SU-DHL-6 (cell line): ENCODE results near the gene CD209.

ENCODE experiments used
- H2AFZ ChIP-seq: fragments of 200-600 bp; sonication (generic); 2 replicates; pipeline ENCODE4 v1.6.1; 2014; ENCODE audit warnings: low read depth, mild to moderate bottlenecking, moderate library complexity, mixed read lengths, antibody characterized with exemption, low read length; ENCODE audit not compliant: severe bottlenecking
- H3F3A ChIP-seq: fragments of 200-600 bp; shearing (Covaris generic); 2 replicates; pipeline ENCODE4 v1.6.0; 2016; ENCODE audit warnings: antibody characterized with exemption, mild to moderate bottlenecking; ENCODE audit not compliant: insufficient read depth
- H3K27ac ChIP-seq: fragments of 200-600 bp; sonication (generic); 2 replicates; pipeline ENCODE4 v1.5.1; 2016; ENCODE audit warnings: low read depth, mild to moderate bottlenecking, low read length, moderate library complexity, mixed read lengths
- H3K27me3 ChIP-seq: fragments of 200-600 bp; sonication (generic), shearing (Covaris generic); 2 replicates; pipeline ENCODE4 v1.6.0; 2014; ENCODE audit warnings: mild to moderate bottlenecking, low read length
- H3K36me3 ChIP-seq: fragments of 200-600 bp; sonication (generic); 2 replicates; pipeline ENCODE4 v1.6.1; 2014; ENCODE audit warnings: mild to moderate bottlenecking, low read length, mixed read lengths
- H3K4me2 ChIP-seq: fragments of 300-600, 200-600 bp; shearing (Covaris generic), sonication (generic); 2 replicates; pipeline ENCODE4 v1.6.0; 2014; ENCODE audit warnings: low read length, low read depth, mild to moderate bottlenecking; ENCODE audit not compliant: poor library complexity, severe bottlenecking
- H3K4me3 ChIP-seq: fragments of 200-600 bp; sonication (generic); 2 replicates; pipeline ENCODE4 v1.5.1; 2014; ENCODE audit warnings: antibody characterized with exemption, low read length, mild to moderate bottlenecking, mixed read lengths; ENCODE audit not compliant: insufficient read depth, poor library complexity, severe bottlenecking
- H3K79me2 ChIP-seq: fragments of 200-600 bp; sonication (generic); 2 replicates; pipeline ENCODE4 v1.6.1; 2014; ENCODE audit warnings: mild to moderate bottlenecking, low read length, moderate library complexity; ENCODE audit not compliant: insufficient read depth
- H3K9ac ChIP-seq: fragments of 200-600 bp; sonication (generic); 2 replicates; pipeline ENCODE4 v1.7.0; 2014; ENCODE audit warnings: mild to moderate bottlenecking, low read length
- H3K9me2 ChIP-seq: fragments of 200-600 bp; sonication (generic); replicated peaks from 2 replicates; pipeline ENCODE4 v1.6.1; 2014; ENCODE audit warnings: low read length; ENCODE audit not compliant: insufficient read depth
- H3K9me3 ChIP-seq: fragments of 200-600 bp; sonication (generic); 2 replicates; pipeline ENCODE4 v1.6.1; 2014; ENCODE audit warnings: low read length, mixed read lengths; ENCODE audit not compliant: insufficient read depth
- H4K20me1 ChIP-seq: fragments of 200-600 bp; sonication (generic); 2 replicates; pipeline ENCODE4 v1.6.1; 2014; ENCODE audit warnings: low read depth, mild to moderate bottlenecking, antibody characterized with exemption, low read length, moderate library complexity, mixed read lengths
- EZH2phosphoT487 ChIP-seq: fragments of 200-600 bp; sonication (generic), shearing (Covaris generic); conservative IDR thresholded peaks from 2 replicates; pipeline ENCODE4 v1.6.1; 2018; ENCODE audit warnings: mild to moderate bottlenecking, antibody characterized with exemption, low read length, moderate library complexity, mixed read lengths
- TF ChIP-seq, protein P1 (sequence below): fragments of 200-600 bp; sonication (generic); IDR thresholded peaks from one replicate; pipeline ENCODE4 v1.5.1; 2017; ENCODE audit warnings: antibody characterized with exemption, mild to moderate bottlenecking, low read length, moderate library complexity; ENCODE audit not compliant: insufficient read depth, poor library complexity, severe bottlenecking

CD209 gene

DNA sequence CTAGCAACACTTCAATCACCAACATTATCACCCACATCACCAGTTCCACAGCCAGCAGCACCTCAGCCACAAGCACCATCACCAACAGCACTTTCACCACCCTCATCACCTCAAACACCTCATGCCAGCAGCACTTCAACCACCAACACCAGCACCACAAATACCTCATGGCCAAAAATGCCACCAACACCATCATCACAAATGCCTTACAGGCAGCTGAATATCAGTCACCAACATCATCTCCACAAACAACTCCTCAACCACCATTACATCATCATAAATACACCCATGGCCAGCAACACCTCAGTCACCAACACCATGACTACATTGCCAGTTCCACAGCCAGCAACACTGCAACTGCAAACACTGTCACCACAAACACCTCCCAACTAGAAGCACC, 55.8 kb downstream of the CD209 start:
- Histone ChIP-seq H3K4me2 (no peak overlapping the region), H2AFZ (no peak overlapping the region), H3F3A (no peaks in the 10 kb centered on the region), H3K9me3 (no peaks in the 10 kb centered on the region), H4K20me1 (no peaks in the 10 kb centered on the region), H3K9ac (no peak overlapping the region), H3K27ac (no peak overlapping the region), H3K79me2 (no peaks in the 10 kb centered on the region), H3K27me3 (no peaks in the 10 kb centered on the region), H3K4me3 (no peak overlapping the region), H3K9me2 (no peaks in the 10 kb centered on the region), H3K36me3 (no peaks in the 10 kb centered on the region)
- TF ChIP-seq, protein P1, sequence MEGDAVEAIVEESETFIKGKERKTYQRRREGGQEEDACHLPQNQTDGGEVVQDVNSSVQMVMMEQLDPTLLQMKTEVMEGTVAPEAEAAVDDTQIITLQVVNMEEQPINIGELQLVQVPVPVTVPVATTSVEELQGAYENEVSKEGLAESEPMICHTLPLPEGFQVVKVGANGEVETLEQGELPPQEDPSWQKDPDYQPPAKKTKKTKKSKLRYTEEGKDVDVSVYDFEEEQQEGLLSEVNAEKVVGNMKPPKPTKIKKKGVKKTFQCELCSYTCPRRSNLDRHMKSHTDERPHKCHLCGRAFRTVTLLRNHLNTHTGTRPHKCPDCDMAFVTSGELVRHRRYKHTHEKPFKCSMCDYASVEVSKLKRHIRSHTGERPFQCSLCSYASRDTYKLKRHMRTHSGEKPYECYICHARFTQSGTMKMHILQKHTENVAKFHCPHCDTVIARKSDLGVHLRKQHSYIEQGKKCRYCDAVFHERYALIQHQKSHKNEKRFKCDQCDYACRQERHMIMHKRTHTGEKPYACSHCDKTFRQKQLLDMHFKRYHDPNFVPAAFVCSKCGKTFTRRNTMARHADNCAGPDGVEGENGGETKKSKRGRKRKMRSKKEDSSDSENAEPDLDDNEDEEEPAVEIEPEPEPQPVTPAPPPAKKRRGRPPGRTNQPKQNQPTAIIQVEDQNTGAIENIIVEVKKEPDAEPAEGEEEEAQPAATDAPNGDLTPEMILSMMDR, result no peak
- no peak for TF ChIP-seq EZH2phosphoT487

DNA sequence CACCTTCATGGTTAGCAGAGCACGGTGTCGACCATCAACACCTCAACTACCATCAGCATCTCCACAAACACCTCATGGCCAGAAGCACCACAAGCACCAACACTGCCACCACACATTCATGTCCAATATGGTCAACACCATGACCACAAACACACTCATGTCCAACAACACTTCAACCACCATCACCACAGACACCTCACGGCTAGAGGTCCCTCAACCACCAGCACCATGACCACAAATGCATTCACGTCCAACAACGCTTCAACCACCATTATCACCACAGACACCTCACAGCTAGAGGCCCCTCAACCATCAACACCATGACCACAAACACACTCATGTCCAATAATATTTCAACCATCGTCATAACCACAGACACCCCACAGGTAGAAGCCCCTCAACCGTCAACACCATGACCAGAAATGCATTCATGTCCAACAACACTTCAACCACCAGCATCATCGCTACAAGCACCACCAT, 56.5 kb downstream of the CD209 start:
- H3K4me3 ChIP-seq, result no peak overlapping the region
- H3K27me3 ChIP-seq, result no peaks in the 10 kb centered on the region
- H3K9me3 ChIP-seq, result no peaks in the 10 kb centered on the region
- no peaks in the 10 kb centered on the region for H3F3A ChIP-seq
- H4K20me1 ChIP-seq, result no peaks in the 10 kb centered on the region
- no peak overlapping the region for H3K4me2 ChIP-seq
- no peak overlapping the region for H2AFZ ChIP-seq
- H3K36me3 ChIP-seq, result no peaks in the 10 kb centered on the region
- no peak overlapping the region for H3K9ac ChIP-seq
- H3K9me2 ChIP-seq, result no peaks in the 10 kb centered on the region
- no peak for TF ChIP-seq EZH2phosphoT487
- TF ChIP-seq, protein P1, result no peak
- no peaks in the 10 kb centered on the region for H3K79me2 ChIP-seq
- H3K27ac ChIP-seq, result no peak overlapping the region
